GM18502 (cell line): Measurements from ENCODE around the gene TAF10.

ENCODE experiments used
- ATAC-seq: cut with Tn5 transposase; IDR thresholded peaks from one replicate; pipeline ENCODE4 v1.9.1; 2021; ENCODE audit warnings: mild to moderate bottlenecking; ENCODE audit not compliant: unreplicated experiment, poor library complexity

The TAF10 gene

DNA sequence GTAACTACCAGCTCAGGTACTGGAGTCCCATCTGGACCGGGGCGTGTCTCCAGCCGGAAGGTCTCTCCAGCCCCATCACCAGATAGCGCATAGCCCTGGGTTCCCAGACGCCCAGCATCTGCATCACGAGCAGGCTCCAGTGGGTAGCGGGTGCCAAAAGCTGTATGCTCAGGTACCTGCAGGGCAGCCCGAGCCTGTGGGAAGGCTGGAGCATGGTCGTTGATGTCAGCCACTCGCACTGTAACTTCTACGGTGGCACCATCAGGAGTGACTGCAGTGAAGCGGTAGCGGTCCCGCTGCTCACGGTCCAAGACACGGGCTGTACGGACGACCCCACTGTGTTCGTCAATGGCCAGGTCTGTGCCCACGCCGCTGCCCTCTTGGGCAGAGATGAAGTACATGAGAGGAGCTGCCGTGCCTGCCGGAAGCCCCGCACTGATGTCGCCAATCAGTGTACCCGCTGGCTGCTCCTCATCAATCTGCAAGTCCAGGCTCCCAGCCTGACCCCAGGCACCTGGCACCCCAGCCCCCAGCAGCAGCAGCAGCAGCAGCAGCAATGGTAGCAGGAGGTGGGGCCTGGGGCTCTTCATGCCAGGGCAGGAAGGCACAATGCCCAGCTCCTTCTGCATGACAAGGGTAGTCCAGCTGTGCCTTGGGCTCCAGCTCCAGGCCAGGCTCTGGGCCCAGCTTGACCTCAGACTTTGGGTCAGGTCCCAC is 29.1 kb upstream of the TAF10 start:
- no peak for ATAC-seq

DNA sequence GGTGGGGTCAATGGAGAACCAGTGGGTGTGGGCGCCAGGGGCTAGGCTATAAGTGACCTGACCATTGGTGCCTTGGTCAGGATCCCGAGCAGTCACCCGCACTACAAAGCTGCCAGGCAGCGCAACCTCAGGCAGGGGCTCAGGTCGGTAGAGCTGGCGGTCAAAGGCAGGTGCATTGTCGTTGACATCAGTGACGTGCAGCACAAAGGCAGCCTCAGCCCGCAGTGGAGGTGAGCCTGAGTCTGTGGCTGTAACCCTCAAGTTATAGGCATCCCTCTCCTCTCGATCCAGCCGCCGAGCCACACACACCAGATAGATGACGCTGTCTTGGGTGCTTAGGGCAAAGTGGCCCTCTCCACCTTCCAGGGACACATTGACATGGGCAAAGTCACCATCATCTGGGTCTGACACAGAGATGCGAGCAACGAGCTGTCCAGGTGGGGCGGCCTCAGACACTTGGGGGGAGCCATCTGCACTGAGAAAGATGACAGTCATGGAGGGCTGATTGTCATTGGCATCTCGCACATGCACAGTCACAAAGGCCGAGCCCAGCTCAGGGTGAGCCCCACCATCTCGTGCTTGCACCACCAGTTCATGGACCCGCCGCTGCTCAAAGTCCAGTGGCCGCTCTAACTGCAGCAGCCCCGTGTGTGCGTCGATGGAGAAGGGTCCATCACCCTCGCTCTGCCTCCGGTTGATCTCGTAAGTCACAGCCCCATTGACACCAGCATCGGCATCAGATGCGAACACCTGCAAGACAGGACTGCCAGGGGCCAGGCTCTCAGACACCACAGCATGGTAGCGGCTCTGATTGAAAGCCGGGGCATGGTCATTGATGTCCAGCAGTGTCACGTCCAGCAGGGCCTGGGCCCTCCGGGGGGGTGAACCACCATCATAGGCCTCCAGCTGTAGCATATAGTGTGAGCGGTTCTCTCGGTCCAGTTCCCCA is 28.3 kb upstream of the TAF10 start:
- no peak for ATAC-seq

DNA sequence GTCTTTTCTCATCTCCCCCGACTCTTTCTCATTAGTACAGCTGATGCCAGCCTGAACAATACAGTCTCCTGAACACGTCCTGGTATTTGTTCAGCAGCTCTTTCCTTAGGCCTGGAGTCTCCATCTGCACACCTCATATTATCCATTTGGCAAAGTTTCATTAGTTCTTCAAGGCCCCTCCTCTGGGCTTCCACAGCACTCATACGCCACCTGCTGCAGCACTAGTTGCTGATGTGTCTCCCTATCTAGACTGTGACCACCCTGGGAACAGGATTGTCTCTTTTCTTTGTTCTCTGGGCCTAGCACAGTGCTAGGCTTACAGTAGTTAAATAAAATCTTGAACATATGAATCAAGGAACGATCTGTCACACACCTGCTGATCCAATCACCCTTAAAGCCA is 26.4 kb upstream of the TAF10 start:
- no peak for ATAC-seq

DNA sequence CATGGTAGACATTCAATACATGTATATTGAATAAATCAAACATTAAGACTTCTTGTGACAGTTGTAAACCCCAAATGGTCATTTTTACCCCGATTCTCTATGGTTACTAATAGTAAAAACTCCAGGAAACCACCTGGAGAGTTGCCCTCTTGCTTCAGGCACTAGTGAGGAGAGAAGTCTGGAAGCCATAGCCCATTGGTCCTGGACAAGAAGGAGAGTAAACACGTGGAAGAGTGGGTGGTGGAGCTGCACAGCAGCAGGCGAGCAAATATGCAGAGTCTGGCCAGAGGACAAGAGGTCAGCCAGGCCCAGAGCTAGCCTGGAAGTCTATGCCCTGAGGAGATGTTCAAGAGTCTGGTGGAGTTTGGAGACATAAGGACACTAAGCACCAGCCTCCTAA is 25.9 kb upstream of the TAF10 start:
- ATAC-seq, result no peak

GRCh38 chr11:6636480-6636879 is 24.5 kb upstream of the TAF10 start:
- ATAC-seq, result no peak

- ATAC-seq, result no peak
Observed at GRCh38 chr11:6635082-6635932, 23.3 kb upstream of the TAF10 start.

DNA sequence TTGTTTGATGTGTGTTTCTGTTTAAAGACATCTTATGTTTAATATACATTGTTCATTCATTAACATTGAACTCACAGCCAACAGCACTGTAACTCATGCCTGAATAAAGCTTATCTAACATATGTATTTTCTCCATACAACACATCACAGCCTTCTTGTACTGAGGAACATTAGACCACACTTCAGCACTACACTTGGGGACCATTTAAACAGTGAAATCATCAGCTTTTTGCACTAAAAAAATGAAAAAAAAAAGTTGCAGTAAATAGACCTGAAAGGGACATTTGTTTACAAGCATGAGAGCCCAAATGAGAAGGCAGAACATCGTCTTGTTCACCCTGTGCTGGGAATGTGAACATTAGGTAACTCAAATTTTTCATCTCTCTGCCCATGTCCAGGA is 22.5 kb upstream of the TAF10 start:
- no peak for ATAC-seq

DNA sequence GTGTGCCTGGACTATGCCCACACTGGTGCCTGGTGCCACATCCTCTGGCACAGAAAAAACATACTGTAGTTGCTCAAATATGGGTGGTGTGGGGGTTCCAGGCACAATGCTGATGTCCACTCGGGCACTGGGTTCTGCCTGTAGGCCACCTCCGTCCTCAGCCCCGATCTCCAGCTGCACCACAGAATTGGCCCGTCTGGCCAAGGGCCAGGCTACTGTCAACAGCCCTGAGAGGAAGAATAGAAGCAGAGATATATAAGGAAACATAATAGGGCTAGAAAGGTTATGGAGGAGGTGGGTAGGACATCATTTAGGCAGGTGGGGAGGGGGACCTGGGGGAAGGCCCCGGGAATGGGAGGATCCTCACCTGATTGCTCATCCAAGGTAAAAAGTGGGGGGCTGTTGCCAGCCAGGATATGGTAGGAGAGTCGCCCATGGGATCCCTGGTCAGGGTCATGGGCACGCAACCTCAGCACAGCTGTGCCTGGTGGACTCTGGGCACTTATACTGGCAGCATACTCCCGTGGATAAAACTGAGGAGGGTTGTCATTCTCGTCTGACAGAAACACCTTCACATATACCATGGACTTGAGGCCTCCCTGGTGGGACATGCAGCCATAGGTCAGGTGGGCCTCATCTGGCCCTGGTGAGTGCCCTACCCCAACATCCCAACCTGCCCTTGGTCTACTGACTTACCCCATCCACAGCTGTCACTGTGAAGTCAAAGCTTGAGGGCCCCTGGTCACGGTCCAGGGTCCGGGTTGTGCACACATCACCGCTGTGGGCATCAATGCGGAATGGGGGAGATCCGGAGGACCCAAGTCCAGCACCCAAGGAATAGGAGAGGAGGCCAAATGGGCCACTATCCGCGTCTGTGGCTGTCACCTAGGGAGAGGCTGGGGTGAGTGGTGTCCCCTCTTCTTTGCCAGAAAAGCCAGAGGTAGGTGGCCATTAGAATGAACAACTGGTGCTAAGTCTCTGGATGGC is 21.7 kb upstream of the TAF10 start:
- ATAC-seq, result no peak

- ATAC-seq, result no peak
Observed at GRCh38 chr11:6632116-6633073, 20.4 kb upstream of the TAF10 start.

DNA sequence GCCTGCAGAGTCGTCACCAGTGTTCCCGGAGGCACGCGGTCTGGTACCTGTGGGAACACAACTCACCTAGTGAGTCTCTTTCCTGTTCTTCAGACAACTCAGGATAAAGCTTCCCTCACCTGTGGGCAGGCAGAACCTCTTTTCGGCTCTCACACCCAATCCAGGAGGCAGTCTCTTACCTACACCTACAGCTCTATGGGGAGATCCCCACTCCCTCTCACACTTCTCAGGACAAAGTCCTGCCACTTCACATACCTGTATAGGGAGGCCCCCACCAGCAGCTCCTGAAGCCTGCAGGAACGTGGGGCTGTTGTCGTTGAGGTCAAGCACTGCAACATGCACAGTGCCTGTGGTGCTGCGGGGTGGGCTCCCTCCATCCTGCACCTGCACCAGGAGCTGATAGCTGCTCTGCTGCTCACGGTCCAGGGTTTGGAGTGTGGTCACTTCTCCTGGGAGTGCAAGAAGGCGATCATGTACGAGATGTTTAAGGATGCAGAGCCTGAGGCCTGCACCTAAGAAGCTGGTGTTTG is 19.4 kb upstream of the TAF10 start:
- ATAC-seq, result no peak

- ATAC-seq, result no peak
Observed at GRCh38 chr11:6630632-6631291, 18.7 kb upstream of the TAF10 start.

- ATAC-seq, result no peak
Observed at GRCh38 chr11:6629892-6630631, 18.0 kb upstream of the TAF10 start.

DNA sequence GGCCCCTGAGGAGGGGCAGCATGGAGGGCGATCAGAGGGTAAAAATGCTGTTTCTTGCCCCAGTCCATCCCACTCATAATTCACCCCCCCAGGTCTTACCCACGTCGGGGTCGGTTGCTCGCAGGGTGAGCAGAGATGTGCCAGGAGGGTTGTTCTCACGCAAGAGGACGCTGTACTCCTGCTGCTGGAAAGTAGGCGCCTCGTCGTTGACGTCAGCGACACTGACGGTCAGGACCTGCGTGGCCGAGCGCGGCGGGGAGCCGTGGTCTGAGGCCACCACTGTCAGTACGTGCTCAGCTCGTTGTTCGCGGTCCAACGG is 17.5 kb upstream of the TAF10 start:
- ATAC-seq, result no peak

- no peak for ATAC-seq
Observed at GRCh38 chr11:6628526-6628925, 16.5 kb upstream of the TAF10 start.

DNA sequence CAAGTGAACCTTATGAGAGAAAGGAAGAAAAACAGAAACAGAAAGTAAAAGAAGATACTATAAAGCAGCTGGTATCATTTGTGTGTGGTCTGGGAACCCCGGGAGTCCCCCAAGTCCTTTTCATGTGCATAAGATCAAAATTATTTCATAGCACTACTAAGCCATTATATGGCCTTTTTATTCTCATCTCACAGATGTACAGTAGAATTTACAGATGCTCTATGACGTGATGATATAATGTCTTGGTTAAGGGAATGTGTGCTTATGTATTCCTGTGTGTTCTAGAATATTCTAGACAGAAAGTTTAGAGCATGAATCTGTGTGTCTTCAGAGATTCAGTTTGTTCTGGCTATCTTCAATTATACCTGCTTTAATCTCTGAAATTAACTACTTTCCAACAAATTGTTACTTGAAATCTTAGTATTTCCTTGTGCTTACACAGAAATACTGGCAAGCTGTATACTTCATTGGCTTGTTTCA is 15.8 kb upstream of the TAF10 start:
- ATAC-seq, result peak; percentile 74

DNA sequence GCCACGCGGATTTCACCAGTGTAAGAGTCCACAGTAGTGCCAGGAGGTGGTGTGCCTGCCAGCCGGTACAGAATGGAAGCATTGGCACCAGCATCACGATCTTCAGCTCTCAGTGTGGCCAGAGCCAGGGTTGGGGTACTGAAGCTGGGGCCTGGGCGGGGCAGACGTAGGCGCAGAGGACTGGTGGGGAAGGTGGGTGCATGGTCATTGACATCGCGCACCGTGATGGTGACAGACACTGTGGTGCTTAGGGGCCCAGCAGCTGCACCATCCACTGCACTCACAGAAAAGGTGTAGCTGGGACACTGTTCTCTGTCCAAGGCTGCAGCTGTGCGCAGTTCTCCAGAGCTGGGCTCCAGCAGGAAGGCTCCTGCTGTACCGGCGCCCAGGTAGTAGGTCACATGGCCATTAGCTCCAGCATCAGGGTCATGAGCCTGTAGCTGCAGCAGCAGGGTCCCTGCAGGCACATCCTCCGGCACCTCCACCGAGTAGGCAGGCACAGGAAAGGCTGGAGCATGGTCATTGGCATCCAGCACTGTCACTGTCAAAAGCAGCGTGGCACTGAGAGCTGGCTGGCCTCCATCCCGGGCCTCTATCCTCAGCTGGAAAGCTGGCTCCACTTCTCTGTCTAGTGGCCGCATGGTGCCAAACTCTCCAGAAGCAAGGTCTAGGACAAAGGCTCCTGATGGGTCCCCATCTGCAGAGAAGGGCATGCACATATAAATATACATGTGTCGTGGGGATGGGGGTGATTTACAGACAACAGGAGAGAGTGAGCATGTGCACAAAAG is 15.2 kb upstream of the TAF10 start:
- ATAC-seq, result no peak
